ENCODE data around the gene TBX4.

Gene TBX4

DNA sequence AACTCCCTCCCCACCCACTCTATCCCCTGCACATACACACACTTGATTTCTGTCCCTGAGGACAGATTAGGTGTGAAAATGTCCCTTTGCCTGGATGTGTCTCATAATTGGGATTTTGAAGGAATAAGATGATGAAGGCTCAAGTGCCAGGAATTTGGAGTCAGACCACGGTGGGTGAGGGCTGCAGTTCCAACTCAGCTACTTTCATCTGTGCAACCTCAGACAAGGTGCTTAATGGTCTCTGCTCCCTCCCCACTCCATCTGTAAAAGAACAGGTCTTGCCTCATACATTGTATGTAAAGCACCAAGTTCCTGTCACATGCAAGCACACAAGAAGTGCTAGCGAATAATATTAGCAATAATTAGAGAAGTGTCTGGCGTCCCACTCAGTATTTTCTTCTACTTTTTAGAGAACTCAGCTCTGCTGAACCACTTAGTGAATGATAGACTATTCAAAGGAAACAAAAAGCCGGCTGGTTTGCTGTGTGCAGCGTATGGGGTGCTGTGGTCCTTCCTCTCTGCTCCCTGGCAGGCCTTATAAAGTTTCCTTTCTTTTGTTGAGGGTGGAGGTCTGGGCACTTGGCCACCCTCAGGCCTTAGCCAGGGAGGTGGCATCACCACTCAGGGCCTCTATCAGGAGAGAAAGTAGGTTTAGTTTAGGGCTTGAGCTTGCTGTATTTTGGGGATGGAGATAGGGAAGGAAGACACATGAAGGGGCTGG is 6.4 kb downstream of the TBX4 start:
- H3K4me3 ChIP-seq (ENCODE audit: low read depth, low read length): no peak overlapping the region
- DNase-seq: no peak
- TF ChIP-seq, protein P1, sequence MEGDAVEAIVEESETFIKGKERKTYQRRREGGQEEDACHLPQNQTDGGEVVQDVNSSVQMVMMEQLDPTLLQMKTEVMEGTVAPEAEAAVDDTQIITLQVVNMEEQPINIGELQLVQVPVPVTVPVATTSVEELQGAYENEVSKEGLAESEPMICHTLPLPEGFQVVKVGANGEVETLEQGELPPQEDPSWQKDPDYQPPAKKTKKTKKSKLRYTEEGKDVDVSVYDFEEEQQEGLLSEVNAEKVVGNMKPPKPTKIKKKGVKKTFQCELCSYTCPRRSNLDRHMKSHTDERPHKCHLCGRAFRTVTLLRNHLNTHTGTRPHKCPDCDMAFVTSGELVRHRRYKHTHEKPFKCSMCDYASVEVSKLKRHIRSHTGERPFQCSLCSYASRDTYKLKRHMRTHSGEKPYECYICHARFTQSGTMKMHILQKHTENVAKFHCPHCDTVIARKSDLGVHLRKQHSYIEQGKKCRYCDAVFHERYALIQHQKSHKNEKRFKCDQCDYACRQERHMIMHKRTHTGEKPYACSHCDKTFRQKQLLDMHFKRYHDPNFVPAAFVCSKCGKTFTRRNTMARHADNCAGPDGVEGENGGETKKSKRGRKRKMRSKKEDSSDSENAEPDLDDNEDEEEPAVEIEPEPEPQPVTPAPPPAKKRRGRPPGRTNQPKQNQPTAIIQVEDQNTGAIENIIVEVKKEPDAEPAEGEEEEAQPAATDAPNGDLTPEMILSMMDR (IDR thresholded peaks at IDR 0.05; ENCODE audit: low read depth, low read length, missing control alignments): no peak
- H3K27ac ChIP-seq: no peak overlapping the region
- peaks cover 94% of the 10 kb centered on the region for H3K27me3 ChIP-seq (replicated peaks)
- no peaks in the 10 kb centered on the region for H3K36me3 ChIP-seq (replicated peaks)
- in situ Hi-C loops (cut with HindIII; ENCODE audit: low pct_ligation_motif_present, low sequenced_read_pairs): no loop called here

DNA sequence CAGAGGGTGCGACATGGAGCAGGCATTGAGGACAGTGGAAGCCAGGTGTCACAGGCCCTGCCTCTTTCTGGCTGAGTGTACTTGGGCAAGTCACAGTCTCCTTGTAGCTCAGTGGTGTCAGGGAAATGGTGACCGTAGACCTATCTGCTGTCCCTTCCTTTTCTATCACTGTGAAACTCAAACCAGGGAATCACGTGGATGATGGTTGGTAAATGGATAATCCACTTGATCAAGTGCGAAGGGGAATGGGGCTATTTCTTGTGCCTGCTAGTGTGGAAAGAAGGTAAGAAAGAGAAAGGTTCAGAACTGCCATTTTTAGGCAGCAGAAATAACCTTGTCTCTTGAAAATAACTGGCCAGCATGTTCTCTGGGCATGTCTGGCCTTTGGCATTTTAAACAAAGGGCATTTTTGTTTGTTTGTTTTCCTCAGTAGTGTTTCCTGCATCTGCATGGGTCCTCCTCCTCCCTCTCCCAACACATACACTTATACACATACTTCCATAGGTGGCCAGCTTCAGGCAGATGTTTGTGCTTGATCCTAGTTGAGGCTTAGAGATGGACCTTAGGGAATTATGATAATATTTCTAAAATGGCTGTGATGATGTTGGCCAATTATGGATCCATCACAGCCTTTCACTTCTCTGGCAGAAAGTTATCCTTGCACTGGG is 7.1 kb downstream of the TBX4 start:
- Histone ChIP-seq H3K4me3 (ENCODE audit: low read depth, low read length) (no peak overlapping the region), H3K27ac (no peak overlapping the region), H3K36me3 (replicated peaks) (no peaks in the 10 kb centered on the region), H3K27me3 (replicated peaks) (peaks cover 87% of the 10 kb centered on the region)
- in situ Hi-C loops (cut with HindIII; ENCODE audit: low pct_ligation_motif_present, low sequenced_read_pairs): no loop called here
- DNase-seq: no peak
- TF ChIP-seq, protein P1 (IDR thresholded peaks at IDR 0.05; ENCODE audit: low read depth, low read length, missing control alignments): no peak

DNA sequence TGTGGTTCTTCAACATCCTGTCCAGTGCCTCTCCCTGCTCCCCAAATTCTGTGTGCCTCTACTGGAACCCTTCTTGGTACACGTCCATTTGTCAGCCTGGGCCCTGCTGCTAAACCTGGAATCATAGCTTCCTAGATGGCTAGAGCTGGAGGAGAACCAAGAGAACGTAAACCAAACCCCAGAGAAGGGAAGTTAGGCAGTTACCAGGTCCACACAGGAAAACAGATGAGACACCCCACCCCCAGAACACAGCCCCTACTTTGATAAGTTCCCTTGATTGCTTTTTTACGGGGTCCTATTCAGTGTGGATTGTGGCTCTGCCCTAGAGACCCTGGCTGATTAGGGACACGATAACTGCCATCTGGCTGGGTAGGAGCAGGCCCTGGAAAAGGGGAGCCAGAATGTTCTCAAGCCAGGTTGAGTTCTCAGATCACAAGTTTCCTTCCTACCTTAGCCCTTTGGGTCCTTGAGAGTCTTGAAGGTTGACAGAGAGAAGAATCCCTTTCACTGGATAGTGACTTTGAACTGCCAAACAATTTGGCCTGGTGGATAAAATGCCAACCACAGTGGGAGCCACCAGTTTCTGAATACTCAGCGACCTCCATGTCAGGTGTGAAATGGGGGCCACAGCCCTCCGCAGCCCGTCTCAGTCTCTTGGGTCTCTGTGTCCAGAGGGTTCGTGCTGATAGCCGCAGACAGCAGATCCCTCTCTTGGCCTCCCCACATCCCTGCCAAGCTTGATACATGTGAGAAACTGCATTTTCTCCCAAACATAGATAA is 7.9 kb downstream of the TBX4 start:
- no peak for DNase-seq
- in situ Hi-C loops (cut with HindIII; ENCODE audit: low pct_ligation_motif_present, low sequenced_read_pairs): no loop called here
- H3K27me3 ChIP-seq (replicated peaks): peaks cover 79% of the 10 kb centered on the region

DNA sequence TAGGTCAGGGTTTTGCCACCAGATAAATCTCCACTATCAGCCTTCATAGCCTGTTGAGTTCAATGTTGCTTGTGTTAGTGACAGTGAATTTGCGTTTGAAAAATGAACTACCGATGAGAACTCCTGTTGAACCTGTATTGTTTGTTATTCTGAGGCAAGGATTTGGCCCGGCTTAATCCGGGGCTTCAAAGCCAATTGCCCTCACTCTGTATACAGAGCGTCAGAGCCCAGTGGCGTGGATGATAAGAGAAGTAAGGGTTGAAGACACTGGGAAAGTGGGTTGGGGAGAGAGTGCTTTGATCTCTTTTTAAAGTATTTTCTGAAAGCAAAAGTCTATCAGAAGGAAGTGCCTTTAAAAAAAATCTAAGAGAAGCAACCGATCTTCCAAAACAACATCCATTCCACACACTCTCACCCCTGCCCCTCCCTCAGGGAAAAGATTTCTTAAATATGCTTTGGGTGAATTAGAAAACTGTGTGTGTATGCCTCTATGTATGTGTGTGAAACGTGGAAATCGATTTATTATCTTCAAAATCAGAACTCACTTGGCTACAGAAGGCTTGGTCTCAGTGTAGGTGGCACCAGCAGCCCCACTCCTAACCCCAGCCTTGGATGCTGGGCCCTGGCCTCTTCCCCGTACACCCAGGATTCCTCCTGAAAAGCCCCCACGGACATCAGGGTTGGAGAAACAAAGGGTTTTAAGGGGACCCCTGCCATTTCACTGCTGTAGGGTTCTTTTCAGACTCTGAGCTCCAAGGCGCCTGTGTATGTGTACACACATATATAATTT is 8.8 kb downstream of the TBX4 start:
- H3K27me3 ChIP-seq (replicated peaks): peaks cover 70% of the 10 kb centered on the region
- in situ Hi-C loops (cut with HindIII; ENCODE audit: low pct_ligation_motif_present, low sequenced_read_pairs): no loop called here
- H3K27ac ChIP-seq: no peak overlapping the region
- H3K36me3 ChIP-seq (replicated peaks): no peaks in the 10 kb centered on the region
- no peak for DNase-seq
- TF ChIP-seq, protein P1 (IDR thresholded peaks at IDR 0.05; ENCODE audit: low read depth, low read length, missing control alignments): no peak
- no peak overlapping the region for H3K4me3 ChIP-seq (ENCODE audit: low read depth, low read length)

More for the DNA sequence above, 7.9 kb downstream of the TBX4 start:
- TF ChIP-seq, protein P1 (IDR thresholded peaks at IDR 0.05; ENCODE audit: low read depth, low read length, missing control alignments): no peak
- Histone ChIP-seq H3K27ac (no peak overlapping the region), H3K4me3 (ENCODE audit: low read depth, low read length) (no peak overlapping the region), H3K36me3 (replicated peaks) (no peaks in the 10 kb centered on the region)

DNA sequence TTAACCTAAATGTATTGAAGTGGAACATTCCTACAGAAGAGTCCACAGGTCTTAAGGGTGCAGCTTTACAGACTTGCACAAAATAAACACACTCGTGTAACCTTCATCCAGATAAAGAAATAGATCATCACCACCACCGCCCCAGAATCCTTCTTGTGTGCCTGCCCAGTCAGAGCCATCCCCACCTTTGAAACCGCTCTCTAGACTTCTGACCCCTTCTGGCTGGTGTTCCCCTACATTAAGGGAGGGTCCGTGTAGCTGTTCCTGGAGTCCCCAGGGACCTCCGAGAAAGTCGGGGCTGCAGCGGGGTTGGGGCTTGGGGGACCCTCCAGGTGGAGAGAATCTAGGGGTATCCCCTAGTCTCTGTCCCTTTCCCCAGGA is 9.4 kb downstream of the TBX4 start:
- no peak overlapping the region for H3K27ac ChIP-seq
- TF ChIP-seq, protein P1 (IDR thresholded peaks at IDR 0.05; ENCODE audit: low read depth, low read length, missing control alignments): no peak
- in situ Hi-C loops (cut with HindIII; ENCODE audit: low pct_ligation_motif_present, low sequenced_read_pairs): no loop called here
- peaks cover 64% of the 10 kb centered on the region for H3K27me3 ChIP-seq (replicated peaks)
- no peaks in the 10 kb centered on the region for H3K36me3 ChIP-seq (replicated peaks)
- H3K4me3 ChIP-seq (ENCODE audit: low read depth, low read length): no peak overlapping the region
- DNase-seq: no peak

Measured in brain microvascular endothelial cell (primary cell).